Effector memory CD8-positive, alpha-beta T cell (primary cell): ENCODE results near the gene UNCX.
A peak's percentile ranks its signal among the peaks of the same experiment; 100 is the strongest.
"Not testable (repeated sequence)": the region's sequence is repeated elsewhere in the genome, so short reads cannot be mapped to it uniquely, and the experiment has no call there.

Experiments used
- ATAC-seq: fragments of 150-1000 bp; cut with Tn5 transposase; replicated peaks from 2 replicates; pipeline ENCODE4 v1.10.0; 2021; ENCODE audit warnings: mild to moderate bottlenecking, moderate library complexity
- DNase-seq, 3 experiments: peaks; one replicate each; pipeline ENCODE4 v3.0.0; 2021
- H3K27ac Mint-ChIP-seq, 2 donors: one replicate each; pipeline ENCODE4 v1.8.0; 2022; ENCODE audit warnings: mild to moderate bottlenecking in 2 of 2, mixed read lengths in 2 of 2, moderate library complexity in 2 of 2
- H3K27me3 Mint-ChIP-seq, 2 donors: one replicate each; pipeline ENCODE4 v1.8.0; 2022; ENCODE audit warnings: mixed read lengths in 2 of 2
- H3K36me3 Mint-ChIP-seq: one replicate; pipeline ENCODE4 v1.8.0; 2022; ENCODE audit warnings: mild to moderate bottlenecking, moderate library complexity, mixed read lengths; ENCODE audit not compliant: insufficient read depth
- H3K4me1 Mint-ChIP-seq, 2 donors: one replicate each; pipeline ENCODE4 v1.8.0; 2022; ENCODE audit warnings: low read depth in 2 of 2, mixed read lengths in 2 of 2
- H3K4me3 Mint-ChIP-seq, 2 donors: one replicate each; pipeline ENCODE4 v1.8.0; 2022; ENCODE audit warnings: mild to moderate bottlenecking in 2 of 2, mixed read lengths in 2 of 2, moderate library complexity in 2 of 2
- H3K9me3 Mint-ChIP-seq, 2 donors: one replicate each; pipeline ENCODE4 v1.8.0; 2022; ENCODE audit warnings: mixed read lengths in 2 of 2
- total RNA-seq, 9 experiments: gene quantifications; one replicate each; lab custom pipeline; 2026; lab: John Stamatoyannopoulos, UW

Gene UNCX
- total RNA-seq: 0 reads per million in 9 experiments

DNA sequence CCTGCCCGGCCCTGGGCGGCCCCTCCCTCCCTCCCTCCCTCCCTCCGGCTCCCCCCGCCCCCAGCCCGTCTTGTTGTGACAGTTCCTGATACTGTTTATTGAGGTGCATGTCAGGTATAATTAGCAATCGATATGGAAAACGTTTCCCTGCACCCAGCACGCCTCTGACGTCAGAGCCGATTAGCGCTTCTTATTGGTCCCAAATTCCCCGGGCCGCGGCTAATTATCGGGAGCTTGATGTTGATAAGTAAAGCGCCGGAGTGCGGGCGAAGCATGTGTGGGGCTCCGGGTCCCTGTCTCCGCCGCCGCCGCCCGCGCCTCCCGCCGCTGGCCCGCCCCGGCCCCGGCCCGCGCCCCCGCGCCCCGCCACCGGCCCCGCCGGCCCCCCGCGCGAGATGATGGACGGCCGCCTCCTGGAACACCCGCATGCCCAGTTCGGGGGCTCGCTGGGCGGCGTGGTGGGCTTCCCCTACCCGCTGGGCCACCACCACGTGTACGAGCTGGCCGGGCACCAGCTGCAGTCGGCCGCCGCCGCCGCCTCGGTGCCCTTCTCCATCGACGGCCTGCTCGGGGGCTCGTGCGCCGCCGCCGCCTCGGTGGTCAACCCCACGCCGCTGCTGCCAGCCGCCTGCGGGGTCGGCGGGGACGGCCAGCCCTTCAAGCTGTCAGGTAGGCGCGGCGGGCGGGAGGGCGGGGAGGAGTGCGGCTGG, at the start of gene UNCX:
Gene UNCX (plus strand): TSS at position 250 of the 710 bp plus-strand sequence. CDS start 146 bp downstream, at position 396.
- Mint-ChIP-seq H3K27me3 (peaks cover 51 to 66% of the 10 kb centered on the region in 2 donors), H3K27ac (peak within 1 kb of the TSS; percentile 19 to 87), H3K4me1 (peaks cover 15 to 18% of the 10 kb centered on the region in 2 donors), H3K9me3 (no peaks in the 10 kb centered on the region), H3K36me3 (peaks cover 53% of the 10 kb centered on the region), H3K4me3 (peak within 1 kb of the TSS; percentile 9 to 51)
- ATAC-seq (no peak), DNase-seq (no peak)

DNA sequence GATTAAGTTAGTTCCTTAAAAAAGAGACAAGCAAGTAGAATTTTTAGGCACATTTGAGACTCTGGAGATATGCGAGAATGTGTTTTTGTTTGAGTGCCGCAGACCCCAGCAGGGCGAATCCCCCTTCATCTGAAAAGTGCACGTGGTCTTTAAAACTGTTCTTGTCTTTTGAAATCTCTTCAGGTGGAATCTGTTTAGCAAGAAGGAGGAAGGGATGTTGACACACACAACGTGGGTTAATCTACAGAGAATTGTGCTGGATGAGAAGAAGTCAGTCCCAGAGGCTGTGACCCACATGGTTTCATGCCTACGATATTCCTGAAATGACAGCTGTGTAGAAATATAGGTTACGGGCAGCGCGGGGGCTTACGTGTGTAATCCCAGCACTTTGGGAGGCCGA, 45.5 kb upstream of the UNCX start:
- H3K27me3 Mint-ChIP-seq: peaks cover 50 to 58% of the 10 kb centered on the region in 2 donors
- peaks cover 3% of the 10 kb centered on the region for H3K36me3 Mint-ChIP-seq
- H3K4me1 Mint-ChIP-seq: peaks cover 6 to 9% of the 10 kb centered on the region in 2 donors
- ATAC-seq (no peak), DNase-seq (no peak)
- H3K9me3 Mint-ChIP-seq: no peaks in the 10 kb centered on the region
- H3K4me3 Mint-ChIP-seq: no peak overlapping the region
- no peak overlapping the region for H3K27ac Mint-ChIP-seq

DNA sequence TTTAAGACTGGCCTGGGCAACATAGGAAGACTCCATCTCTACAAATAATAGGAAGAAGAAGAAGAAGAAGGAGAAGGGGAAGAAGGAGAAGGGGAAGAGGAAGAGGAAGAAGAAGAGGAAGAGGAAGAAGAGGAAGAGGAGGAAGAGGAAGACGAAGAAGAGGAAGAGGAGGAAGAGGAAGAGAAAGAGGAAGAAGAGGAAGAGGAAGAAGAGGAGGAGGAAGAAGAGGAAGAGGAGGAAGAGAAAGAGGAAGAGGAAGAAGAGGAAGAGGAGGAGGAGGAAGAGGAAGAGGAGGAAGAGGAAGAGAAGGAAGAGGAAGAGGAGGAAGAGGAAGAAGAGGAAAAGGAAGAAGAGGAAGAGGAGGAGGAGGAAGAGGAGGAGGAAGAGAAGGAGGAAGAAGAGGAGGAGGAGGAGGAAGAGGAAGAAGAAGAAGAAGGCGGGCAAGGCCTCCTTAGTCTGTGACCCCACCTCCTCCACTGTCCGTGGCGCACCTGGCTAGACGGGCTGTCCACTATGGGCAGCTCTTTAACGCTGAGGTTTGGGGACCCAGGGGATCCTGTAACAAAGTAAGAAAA, 43.9 kb upstream of the UNCX start:
- peaks cover 3% of the 10 kb centered on the region for H3K36me3 Mint-ChIP-seq
- peaks cover 50 to 63% of the 10 kb centered on the region in 2 donors for H3K27me3 Mint-ChIP-seq
- H3K4me3 Mint-ChIP-seq: no peak overlapping the region

DNA sequence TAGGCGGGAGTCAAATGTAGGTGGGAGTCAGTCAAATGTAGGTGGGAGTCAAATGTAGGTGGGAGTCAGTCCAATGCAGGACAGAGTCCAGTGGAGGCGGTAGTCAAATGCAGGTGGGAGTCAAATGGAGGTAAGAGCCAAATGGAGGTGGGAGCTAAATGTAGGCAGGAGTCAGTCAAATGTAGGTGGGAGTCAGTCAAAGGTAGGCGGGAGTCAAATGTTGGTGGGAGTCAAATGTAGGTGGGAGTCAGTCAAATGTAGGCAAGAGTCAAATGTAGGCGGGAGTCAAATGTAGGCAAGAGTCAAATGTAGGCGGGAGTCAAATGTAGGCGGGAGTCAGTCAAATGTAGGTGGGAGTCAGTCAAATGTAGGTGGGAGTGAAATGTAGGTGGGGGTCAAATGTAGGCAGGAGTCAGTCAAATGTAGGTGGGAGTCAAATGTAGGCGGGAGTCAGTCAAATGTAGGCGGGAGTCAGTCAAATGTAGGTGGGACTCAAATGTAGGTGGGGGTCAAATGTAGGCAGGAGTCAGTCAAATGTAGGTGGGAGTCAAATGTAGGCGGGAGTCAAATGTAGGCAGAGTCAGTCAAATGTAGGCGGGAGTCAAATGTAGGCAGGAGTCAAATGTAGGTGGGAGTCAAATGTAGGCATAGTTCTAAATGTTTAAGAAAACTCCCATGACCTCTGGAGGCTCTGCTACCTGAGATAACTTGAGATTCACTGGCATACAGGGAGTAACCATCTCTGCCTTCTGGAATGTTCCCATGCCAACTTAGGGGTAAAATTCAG, 42.5 kb upstream of the UNCX start:
- Mint-ChIP-seq H3K27ac (no peak overlapping the region), H3K36me3 (peaks cover 3% of the 10 kb centered on the region), H3K27me3 (peaks cover 48 to 59% of the 10 kb centered on the region in 2 donors), H3K9me3 (no peaks in the 10 kb centered on the region), H3K4me3 (no peak overlapping the region), H3K4me1 (peaks cover 7 to 9% of the 10 kb centered on the region in 2 donors)
- ATAC-seq (no peak), DNase-seq (no peak)

More for the DNA sequence above, 43.9 kb upstream of the UNCX start:
- H3K4me1 Mint-ChIP-seq: peaks cover 7 to 9% of the 10 kb centered on the region in 2 donors
- no peak for ATAC-seq
- no peak overlapping the region for H3K27ac Mint-ChIP-seq
- DNase-seq: no peak
- no peaks in the 10 kb centered on the region for H3K9me3 Mint-ChIP-seq

DNA sequence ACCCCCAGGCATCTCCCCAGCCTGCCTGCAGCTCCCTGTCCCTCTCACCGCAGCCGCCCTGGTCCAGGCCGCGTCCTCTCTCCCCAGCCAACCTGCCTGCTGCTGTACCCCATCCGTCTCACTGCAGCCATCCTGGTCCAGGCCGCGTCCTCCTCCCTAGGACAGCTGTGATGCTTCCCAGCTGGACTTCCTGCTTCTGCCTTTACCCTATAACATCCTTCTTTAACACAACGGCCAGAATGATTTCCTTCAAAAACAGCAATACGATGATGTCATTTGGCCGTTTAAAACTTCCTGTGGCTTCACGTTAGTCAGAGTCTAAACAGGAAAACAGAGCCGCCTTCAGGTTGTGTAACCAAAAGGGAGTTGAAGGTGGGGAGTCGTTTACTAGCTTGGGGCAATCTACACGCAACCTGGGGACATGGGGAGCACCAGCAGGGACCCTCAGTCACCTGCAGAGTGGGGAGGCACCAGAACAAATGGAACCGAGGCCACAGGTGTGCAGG, 40.4 kb upstream of the UNCX start:
- DNase-seq (no peak), ATAC-seq (no peak)
- peaks cover 3% of the 10 kb centered on the region for H3K36me3 Mint-ChIP-seq
- H3K27me3 Mint-ChIP-seq: peaks cover 33 to 44% of the 10 kb centered on the region in 2 donors
- no peak overlapping the region for H3K4me3 Mint-ChIP-seq
- H3K27ac Mint-ChIP-seq: no peak overlapping the region
- H3K4me1 Mint-ChIP-seq: peaks cover 7 to 9% of the 10 kb centered on the region in 2 donors
- H3K9me3 Mint-ChIP-seq: no peaks in the 10 kb centered on the region

DNA sequence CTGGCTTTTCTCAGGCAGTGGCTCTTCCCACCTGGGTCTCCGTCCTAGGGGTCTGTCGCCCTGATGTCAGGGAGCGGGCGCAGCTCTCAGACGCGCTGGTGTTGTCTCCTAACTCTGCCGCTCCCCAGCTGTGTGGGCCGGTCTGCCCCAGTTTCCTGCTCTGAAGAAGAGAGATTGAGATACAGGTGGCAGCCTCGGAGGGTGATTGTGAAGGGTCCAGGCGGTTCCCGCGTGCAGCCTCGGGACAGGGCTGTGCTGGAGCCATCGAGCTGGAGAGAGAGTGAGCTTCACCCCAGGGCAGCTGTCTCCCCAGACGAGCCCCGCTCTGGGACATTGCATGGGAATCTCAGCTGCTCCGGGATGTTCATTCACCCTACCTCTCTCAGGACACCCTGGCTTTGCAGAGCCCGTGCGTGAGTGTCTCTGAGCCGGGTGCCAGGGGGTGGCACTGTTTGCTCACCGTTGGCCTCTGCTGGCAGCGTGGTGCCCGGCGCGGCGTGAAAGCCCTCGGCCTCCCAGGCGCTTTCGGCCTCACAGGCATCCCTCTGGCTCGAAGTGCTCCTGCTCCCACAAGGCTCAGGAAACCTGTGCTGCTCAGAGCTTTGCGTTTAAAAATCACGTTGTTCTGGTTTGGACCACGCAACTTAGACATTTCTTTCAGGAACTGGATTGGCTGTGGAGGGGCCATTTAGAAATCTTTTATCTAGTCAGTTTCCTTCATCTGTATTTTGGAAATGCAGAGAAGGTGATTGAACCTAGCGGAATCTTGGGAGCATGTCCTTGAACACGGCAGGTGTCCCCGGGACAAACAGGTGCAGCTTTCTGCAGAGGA, 38.9 kb upstream of the UNCX start:
- peaks cover 27 to 39% of the 10 kb centered on the region in 2 donors for H3K27me3 Mint-ChIP-seq
- no peak overlapping the region for H3K4me3 Mint-ChIP-seq
- no peaks in the 10 kb centered on the region for H3K36me3 Mint-ChIP-seq
- peaks cover 7 to 9% of the 10 kb centered on the region in 2 donors for H3K4me1 Mint-ChIP-seq
- ATAC-seq (no peak), DNase-seq (no peak)
- H3K27ac Mint-ChIP-seq: no peak overlapping the region
- H3K9me3 Mint-ChIP-seq: no peaks in the 10 kb centered on the region

DNA sequence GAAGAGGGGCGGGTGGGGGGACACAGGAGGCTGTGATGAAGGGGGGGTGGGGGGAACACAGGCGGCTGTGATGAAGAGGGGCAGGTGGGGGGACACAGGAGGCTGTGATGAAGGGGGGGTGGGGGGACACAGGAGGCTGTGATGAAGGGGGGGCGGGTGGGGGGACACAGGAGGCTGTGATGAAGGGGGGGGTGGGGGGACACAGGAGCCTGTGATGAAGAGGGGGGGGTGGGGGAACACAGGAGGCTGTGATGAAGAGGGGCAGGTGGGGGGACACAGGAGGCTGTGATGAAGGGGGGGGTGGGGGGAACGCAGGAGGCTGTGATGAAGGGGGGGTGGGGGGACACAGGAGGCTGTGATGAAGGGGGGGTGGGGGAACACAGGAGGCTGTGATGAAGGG, 36.2 kb upstream of the UNCX start:
- H3K36me3 Mint-ChIP-seq, DNase-seq, H3K4me1 Mint-ChIP-seq, H3K4me3 Mint-ChIP-seq, ATAC-seq, H3K9me3 Mint-ChIP-seq, H3K27ac Mint-ChIP-seq: not testable (repeated sequence)
- H3K27me3 Mint-ChIP-seq: peaks cover 9 to 36% of the 10 kb centered on the region in 2 donors

DNA sequence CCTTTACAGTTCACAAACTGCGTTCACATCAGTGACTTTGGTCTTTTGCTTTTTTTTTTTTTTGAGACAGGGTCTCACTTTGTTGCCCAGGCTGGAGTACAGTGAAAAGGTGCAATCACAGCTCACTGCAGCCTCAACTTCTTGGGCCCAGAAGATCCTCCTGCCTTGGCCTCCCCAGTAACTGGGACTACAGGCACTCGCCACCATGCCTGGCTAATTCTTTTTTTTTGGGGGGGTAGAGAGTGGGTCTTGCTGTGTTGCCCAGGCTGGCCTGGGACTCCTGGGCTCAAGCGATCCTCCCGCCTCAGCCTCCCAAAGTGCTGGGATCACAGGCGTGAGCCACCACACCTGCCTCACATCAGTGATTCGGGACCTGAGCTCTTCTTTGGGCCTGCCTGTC, 35.7 kb upstream of the UNCX start:
- H3K4me1 Mint-ChIP-seq: peaks cover 4 to 5% of the 10 kb centered on the region in 2 donors
- H3K9me3 Mint-ChIP-seq: no peaks in the 10 kb centered on the region
- H3K27ac Mint-ChIP-seq: no peak overlapping the region
- no peaks in the 10 kb centered on the region for H3K36me3 Mint-ChIP-seq
- H3K27me3 Mint-ChIP-seq: peaks cover 8 to 33% of the 10 kb centered on the region in 2 donors
- no peak overlapping the region for H3K4me3 Mint-ChIP-seq
- DNase-seq: no peak
- no peak for ATAC-seq

DNA sequence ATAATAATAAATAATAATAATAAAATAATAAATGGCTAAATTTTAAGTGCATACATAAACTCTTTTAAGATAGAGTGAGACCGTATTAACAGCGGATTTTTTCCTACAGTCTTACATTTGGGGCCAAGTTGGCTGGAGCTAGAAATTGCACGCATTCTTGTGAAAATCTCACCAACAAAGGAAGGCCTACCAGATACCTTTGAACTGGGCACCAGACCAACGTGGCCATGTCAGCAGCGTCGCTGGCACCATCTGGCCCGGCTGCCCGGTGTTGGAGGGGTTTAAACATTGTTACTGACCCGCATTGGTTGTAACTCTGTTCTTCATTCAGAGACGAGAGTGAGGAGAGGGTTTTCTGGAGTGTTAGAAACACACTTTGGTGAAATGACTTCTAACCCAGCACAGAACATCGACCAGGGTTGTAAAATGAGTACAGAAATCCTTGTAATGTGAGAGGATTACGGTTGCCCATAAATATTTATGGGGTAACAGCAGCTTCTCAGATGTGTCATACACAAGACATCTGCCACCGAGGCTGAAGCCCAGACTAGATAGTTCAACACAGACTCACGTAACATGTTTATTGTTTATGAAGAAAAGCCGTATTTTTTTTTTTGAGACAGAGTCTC, 34.6 kb upstream of the UNCX start:
- Mint-ChIP-seq H3K36me3 (no peaks in the 10 kb centered on the region), H3K9me3 (no peaks in the 10 kb centered on the region), H3K27ac (no peak overlapping the region), H3K4me3 (no peak overlapping the region), H3K4me1 (no peaks in the 10 kb centered on the region), H3K27me3 (peaks cover 0 to 29% of the 10 kb centered on the region in 2 donors)
- DNase-seq: no peak
- no peak for ATAC-seq

DNA sequence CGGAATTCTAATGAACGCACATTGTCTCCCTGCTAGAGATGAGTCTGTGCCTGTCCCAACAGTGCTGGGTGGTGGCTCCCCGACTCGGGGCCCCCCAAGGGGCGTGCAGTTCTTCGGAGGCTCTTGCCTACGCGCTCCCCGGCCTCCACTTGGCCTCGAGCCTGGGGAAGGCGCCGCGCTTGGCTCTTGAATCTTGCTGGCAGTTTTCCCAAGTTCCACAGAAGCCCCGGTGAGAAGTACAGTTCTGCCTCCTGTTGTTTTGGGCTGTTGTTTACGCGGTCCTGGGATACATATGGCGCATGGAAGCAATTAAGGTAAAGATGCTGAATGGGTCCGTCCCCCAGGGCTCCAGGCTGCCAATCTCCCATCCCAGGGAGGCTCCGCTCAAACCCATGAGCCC, 32.6 kb upstream of the UNCX start:
- H3K27me3 Mint-ChIP-seq: peaks cover 0 to 31% of the 10 kb centered on the region in 2 donors
- no peak overlapping the region for H3K4me3 Mint-ChIP-seq
- H3K27ac Mint-ChIP-seq: no peak overlapping the region
- no peaks in the 10 kb centered on the region for H3K9me3 Mint-ChIP-seq
- no peak for ATAC-seq
- H3K4me1 Mint-ChIP-seq: no peaks in the 10 kb centered on the region
- no peak for DNase-seq
- no peaks in the 10 kb centered on the region for H3K36me3 Mint-ChIP-seq

DNA sequence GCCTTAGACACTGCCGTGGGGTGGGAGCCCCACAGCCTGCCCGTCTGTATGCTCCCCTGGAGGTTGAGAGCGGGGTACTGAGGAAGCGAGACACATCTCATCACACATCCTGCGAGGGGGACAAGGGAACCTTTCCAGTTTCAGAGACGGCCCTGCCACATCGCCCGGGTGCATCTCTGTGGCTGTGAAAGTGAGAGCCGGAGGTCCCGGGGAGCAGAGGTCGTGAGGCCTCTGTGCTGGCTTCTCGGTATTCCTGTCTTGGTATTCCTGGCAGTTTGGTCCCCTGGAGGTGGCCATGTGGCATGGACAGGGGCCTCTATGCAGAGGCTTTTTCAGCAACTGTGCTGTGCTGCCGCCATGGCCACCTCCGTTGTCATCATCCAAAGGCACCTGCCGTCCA, 30.8 kb upstream of the UNCX start:
- DNase-seq (no peak), ATAC-seq (no peak)
- Mint-ChIP-seq H3K27me3 (peaks cover 0 to 25% of the 10 kb centered on the region in 2 donors), H3K9me3 (no peaks in the 10 kb centered on the region), H3K36me3 (no peaks in the 10 kb centered on the region), H3K27ac (no peak overlapping the region), H3K4me1 (no peaks in the 10 kb centered on the region), H3K4me3 (no peak overlapping the region)

DNA sequence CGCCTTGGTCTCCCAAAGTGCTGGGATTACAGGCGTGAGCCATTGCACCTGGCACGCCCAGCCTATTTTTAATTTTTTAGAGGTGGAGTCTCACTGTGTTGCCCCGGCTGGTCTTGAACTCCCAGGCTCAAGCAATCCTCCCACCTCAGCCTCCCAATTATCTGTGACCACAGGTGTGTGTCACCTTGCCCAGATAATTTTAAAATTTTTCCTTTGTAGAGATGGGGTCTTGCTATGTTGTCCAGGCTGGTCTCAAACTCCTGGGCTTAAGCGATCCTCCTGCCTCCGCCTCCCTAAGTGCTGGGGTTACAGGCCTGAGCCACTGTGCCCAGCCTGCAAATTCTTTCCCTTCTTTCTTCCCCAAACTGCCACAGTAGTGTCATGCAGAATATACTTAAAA, 29.8 kb upstream of the UNCX start:
- not testable (repeated sequence) for ATAC-seq, H3K4me1 Mint-ChIP-seq, H3K9me3 Mint-ChIP-seq, DNase-seq, H3K36me3 Mint-ChIP-seq, H3K27ac Mint-ChIP-seq, H3K4me3 Mint-ChIP-seq
- H3K27me3 Mint-ChIP-seq: peaks cover 0 to 25% of the 10 kb centered on the region in 2 donors
